NT2/D1 (cell line): ENCODE results near the gene MRTFA.

Experiments used
- SUZ12 ChIP-seq: IDR thresholded peaks from 2 replicates; pipeline ENCODE4 v1.6.1; 2011; ENCODE audit not compliant: insufficient read length, insufficient read depth; ENCODE audit errors: extremely low read depth
- YY1 ChIP-seq: IDR thresholded peaks from 2 replicates; pipeline ENCODE4 v1.6.1; 2011; ENCODE audit not compliant: insufficient read length, insufficient read depth
- ZNF274 ChIP-seq: IDR thresholded peaks from 2 replicates; pipeline ENCODE4 v1.6.1; 2011; ENCODE audit warnings: mild to moderate bottlenecking, low read depth, low read length

GRCh38 chr22:40685406-40685805, 48.9 kb upstream of the MRTFA start:
- no peak for TF ChIP-seq YY1
- TF ChIP-seq ZNF274, result no peak
- TF ChIP-seq SUZ12, result no peak
